Amygdala (tissue), 56 donors: ENCODE data around the gene CCDC89.
"Not testable (repeated sequence)": the region's sequence is repeated elsewhere in the genome, so short reads cannot be mapped to it uniquely, and the experiment has no call there.

Experiments used
- DNase-seq, 56 donors: peaks; one replicate each; lab custom pipeline; 2025; lab: John Stamatoyannopoulos, UW

The CCDC89 gene

GRCh38 chr11:85658180-85658579 is 27.8 kb downstream of the CCDC89 start:
- no peak for DNase-seq

- no peak for DNase-seq
Measured at GRCh38 chr11:85656777-85657176, 29.2 kb downstream of the CCDC89 start.

GRCh38 chr11:85654343-85654742 is 31.7 kb downstream of the CCDC89 start:
- DNase-seq, result not testable (repeated sequence)

- no peak for DNase-seq
Measured at GRCh38 chr11:85652786-85653447, 33.1 kb downstream of the CCDC89 start.

- no peak for DNase-seq
Measured at GRCh38 chr11:85651118-85651517, 34.9 kb downstream of the CCDC89 start.

- peak; percentile 10 to 91 (median 76) for DNase-seq
Measured at GRCh38 chr11:85647604-85648299, 38.2 kb downstream of the CCDC89 start, which contains the start of gene TMEM126A. TSS of gene TMEM126A (plus strand) at chr11:85647967. CDS start at chr11:85650256, 2,289 bp downstream.

GRCh38 chr11:85647078-85647477 is 38.9 kb downstream of the CCDC89 start:
- no peak for DNase-seq

GRCh38 chr11:85643191-85643614 is 42.8 kb downstream of the CCDC89 start:
- DNase-seq, result peak in 1 of 56 donors; percentile 3

- no peak for DNase-seq
Measured at GRCh38 chr11:85634747-85635146, 51.2 kb downstream of the CCDC89 start.
